ENCODE results near the gene TEK. TPM values are rescaled to one million over a fixed set of nuclear protein-coding genes. Genes with fewer than 3 reads are reported as not detected.

The TEK gene
- polyA plus RNA-seq, 2 of the 4 experiments (the other 2 are of a cell fraction) = 0.04 TPM; not detected in 1

- WGBS (ENCODE audit: missing lambda C conversion rate) = 17% methylated on average over 10 of the region's 10 CpGs
- ChIA-PET POLR2A (no interaction called here), CTCF (interaction anchor here (1.0 kb wide), 1 partner anchor 9 kb away, joined by 3 read pairs; the partner anchor contains the start of gene TEK)
- DNase-seq (ENCODE audit: low read depth in 1 of 2, low spot score in 1 of 2) (peak; percentile 6 to 78), FAIRE-seq (peak; percentile 23), ATAC-seq (peak; percentile 62 to 91)
- H3K4me2 ChIP-seq = peak overlapping the region; percentile 35
- TF ChIP-seq MAX (IDR thresholded peaks at IDR 0.05) = peak; percentile 52
- TF ChIP-seq, protein P1, sequence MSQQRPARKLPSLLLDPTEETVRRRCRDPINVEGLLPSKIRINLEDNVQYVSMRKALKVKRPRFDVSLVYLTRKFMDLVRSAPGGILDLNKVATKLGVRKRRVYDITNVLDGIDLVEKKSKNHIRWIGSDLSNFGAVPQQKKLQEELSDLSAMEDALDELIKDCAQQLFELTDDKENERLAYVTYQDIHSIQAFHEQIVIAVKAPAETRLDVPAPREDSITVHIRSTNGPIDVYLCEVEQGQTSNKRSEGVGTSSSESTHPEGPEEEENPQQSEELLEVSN (IDR thresholded peaks at IDR 0.05; ENCODE audit: borderline replicate concordance, low read depth) = peak; percentile 66
- no peak for TF ChIP-seq BCL3 (IDR thresholded peaks at IDR 0.05)
- TF ChIP-seq MAZ (IDR thresholded peaks at IDR 0.05; ENCODE audit: borderline replicate concordance, low read depth, low read length) = no peak
- TF ChIP-seq GATA3 (IDR thresholded peaks at IDR 0.05; ENCODE audit: borderline replicate concordance) = peak; percentile 21; the same call in 1 of the 2 replicates
- TF ChIP-seq CEBPB (IDR thresholded peaks at IDR 0.05) = peak in 1 of 2 experiments; percentile 65; a peak in 2 of 4 replicates
- H3K27ac ChIP-seq = peak overlapping the region; percentile 35 to 62; a peak in 3 of 6 replicates
- no peaks in the 10 kb centered on the region for H3K9me3 ChIP-seq
- no peak overlapping the region for H3K4me3 ChIP-seq
- peaks cover 25% of the 10 kb centered on the region for H3K4me1 ChIP-seq
Measured at GRCh38 chr9:27117489-27118135, 8.6 kb downstream of the TEK start.

DNA sequence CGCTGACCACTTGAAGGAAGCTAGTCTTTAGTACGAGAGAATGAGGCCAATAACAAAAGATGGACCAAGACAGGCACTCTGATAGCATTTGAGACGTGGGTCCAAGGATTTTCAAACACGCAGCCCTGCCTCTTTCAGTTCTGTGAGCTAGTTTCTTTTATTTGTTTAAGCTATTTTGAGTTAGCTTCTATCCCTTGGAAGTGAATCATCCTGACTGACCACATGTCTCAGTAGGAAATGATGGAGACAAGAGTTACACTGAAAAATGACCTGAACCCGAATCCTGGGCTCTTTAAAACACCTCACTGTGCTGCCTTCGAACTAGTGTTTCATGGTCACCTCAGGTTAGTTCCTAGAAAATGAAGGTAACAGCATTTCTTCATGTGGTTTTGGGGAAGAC lies 9.9 kb downstream of the TEK start:
- ATAC-seq (peak; percentile 50 to 55; a peak in 3 of 6 replicates), DNase-seq (ENCODE audit: low read depth in 1 of 2, low spot score in 1 of 2) (peak in 1 of 2 experiments; percentile 19), FAIRE-seq (no peak)
- no peaks in the 10 kb centered on the region for H3K9me3 ChIP-seq
- H3K4me2 ChIP-seq = peak overlapping the region; percentile 35
- 32% methylated on average over 6 of the region's 6 CpGs for WGBS (ENCODE audit: missing lambda C conversion rate)
- H3K27ac ChIP-seq = peak overlapping the region; percentile 35 to 69; a peak in 5 of 6 replicates
- H3K4me3 ChIP-seq = no peak overlapping the region
- CTCF ChIA-PET = interaction anchor here (0.6 kb wide), 1 partner anchor 12 kb away, joined by 3 read pairs; no protein-coding TSS in a partner anchor
- TF ChIP-seq FOSL2 (IDR thresholded peaks at IDR 0.05) (no peak), FOSL2 (CRISPR knock-in tag; IDR thresholded peaks at IDR 0.05) (0 out of 2 replicates have a peak, but pooled peaks have one; percentile 7), USF2 (IDR thresholded peaks at IDR 0.05) (no peak)
- H3K4me1 ChIP-seq = peaks cover 25% of the 10 kb centered on the region
- POLR2A ChIA-PET = no interaction called here

DNA sequence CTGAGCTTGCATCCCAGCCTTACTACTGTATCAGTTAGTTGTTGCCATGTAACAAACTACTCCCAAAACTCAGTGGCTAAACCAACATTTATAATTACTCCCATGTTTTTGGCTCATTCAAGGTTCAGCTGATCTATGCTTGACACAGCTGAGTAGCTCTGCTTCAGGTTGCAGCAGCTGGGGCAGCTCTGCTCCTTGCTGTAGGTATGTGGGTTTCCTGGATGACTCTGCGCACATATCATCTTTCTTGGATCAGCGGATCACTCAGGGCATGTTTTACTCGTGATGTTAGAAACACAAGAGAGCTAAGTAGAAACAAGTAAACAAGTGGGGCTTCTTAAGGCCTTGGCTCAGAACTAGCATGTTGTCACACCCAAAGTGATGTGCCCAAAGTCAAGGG lies 15.1 kb downstream of the TEK start:
- no peaks in the 10 kb centered on the region for H3K9me3 ChIP-seq
- no peak for FAIRE-seq
- peaks cover 27% of the 10 kb centered on the region for H3K4me1 ChIP-seq
- TF ChIP-seq KDM1A (IDR thresholded peaks at IDR 0.05; ENCODE audit: low read depth) (no peak), FOSB (CRISPR knock-in tag; IDR thresholded peaks at IDR 0.05) (no peak), CBX2 (IDR thresholded peaks at IDR 0.05; ENCODE audit: borderline replicate concordance, low read depth) (no peak), HOXB13 (CRISPR knock-in tag; IDR thresholded peaks at IDR 0.05; ENCODE audit: low read depth) (no peak), CTCF (IDR thresholded peaks at IDR 0.05) (no peak), MAFK (IDR thresholded peaks at IDR 0.05; ENCODE audit: partially characterized antibody) (no peak), ZNF302 (CRISPR knock-in tag; IDR thresholded peaks at IDR 0.05) (no peak), MYC (IDR thresholded peaks at IDR 0.05; ENCODE audit: borderline replicate concordance, low read length) (no peak), CHD4 (IDR thresholded peaks at IDR 0.05; ENCODE audit: borderline replicate concordance) (no peak), CEBPB (IDR thresholded peaks at IDR 0.05) (no peak), FOSL2 (IDR thresholded peaks at IDR 0.05) (no peak), FOSL2 (CRISPR knock-in tag; IDR thresholded peaks at IDR 0.05) (no peak), PHF8 (IDR thresholded peaks at IDR 0.05; ENCODE audit: borderline replicate concordance, low read depth) (no peak), HDAC2 (IDR thresholded peaks at IDR 0.05) (no peak), ZFP36 (IDR thresholded peaks at IDR 0.05; ENCODE audit: borderline replicate concordance, partially characterized antibody) (no peak), FOXS1 (CRISPR knock-in tag; IDR thresholded peaks at IDR 0.05) (no peak), RAD21 (conservative IDR thresholded peaks at IDR 0.05 in 1 of 2, IDR thresholded peaks at IDR 0.05 in 1 of 2) (no peak)
- H3K4me2 ChIP-seq = no peak overlapping the region; the same call in 2 of the 3 replicates
- DNase-seq (ENCODE audit: low read depth in 1 of 2, low spot score in 1 of 2) = no peak
- ATAC-seq = no peak
- CTCF ChIA-PET = interaction anchor here (1.4 to 1.8 kb wide), 2 partner anchors 12 to 15 kb away, joined by 3 to 5 read pairs; no protein-coding TSS in a partner anchor
- 94% methylated on average over 3 of the region's 3 CpGs for WGBS (ENCODE audit: missing lambda C conversion rate)
- POLR2A ChIA-PET = no interaction called here
- H3K4me3 ChIP-seq = no peak overlapping the region
- 0 out of 6 replicates have a peak overlapping the region, but pooled peaks of 1 of the 2 experiments have one; percentile 55 for H3K27ac ChIP-seq
